HPDE6-E6E7 (cell line): ENCODE results near the gene PTPRM.

ENCODE experiments used
- DNase-seq: peaks from one replicate; pipeline ENCODE4 v3.0.0; 2011; ENCODE audit warnings: missing footprints; ENCODE audit errors: extremely low spot score

PTPRM gene

GRCh38 chr18:7626922-7627440 lies 59.9 kb downstream of the PTPRM start:
- no peak for DNase-seq

GRCh38 chr18:7629416-7629815 lies 62.3 kb downstream of the PTPRM start:
- no peak for DNase-seq

- no peak for DNase-seq
These were observed 63.8 kb downstream of the PTPRM start for GRCh38 chr18:7630731-7631442.

GRCh38 chr18:7632152-7633098 lies 65.3 kb downstream of the PTPRM start:
- no peak for DNase-seq

GRCh38 chr18:7633171-7633570 lies 66.1 kb downstream of the PTPRM start:
- no peak for DNase-seq

- no peak for DNase-seq
These were observed 68.8 kb downstream of the PTPRM start for GRCh38 chr18:7635948-7636347.

GRCh38 chr18:7637269-7637668 lies 70.2 kb downstream of the PTPRM start:
- DNase-seq: no peak

GRCh38 chr18:7638321-7638720 lies 71.2 kb downstream of the PTPRM start:
- DNase-seq: no peak

- DNase-seq: no peak
These were observed 74.7 kb downstream of the PTPRM start for GRCh38 chr18:7641813-7642212.

GRCh38 chr18:7642331-7642890 lies 75.3 kb downstream of the PTPRM start:
- DNase-seq: no peak

GRCh38 chr18:7645756-7646155 lies 78.6 kb downstream of the PTPRM start:
- no peak for DNase-seq

GRCh38 chr18:7646174-7646886 lies 79.2 kb downstream of the PTPRM start:
- DNase-seq: no peak

- no peak for DNase-seq
These were observed 80.4 kb downstream of the PTPRM start for GRCh38 chr18:7647500-7647899.

GRCh38 chr18:7657050-7657449 lies 89.9 kb downstream of the PTPRM start:
- no peak for DNase-seq

- no peak for DNase-seq
These were observed 90.8 kb downstream of the PTPRM start for GRCh38 chr18:7657937-7658336.

- no peak for DNase-seq
These were observed 91.6 kb downstream of the PTPRM start for GRCh38 chr18:7658701-7659100.

- DNase-seq: no peak
These were observed 94.1 kb downstream of the PTPRM start for GRCh38 chr18:7661207-7661606.

GRCh38 chr18:7662866-7663265 lies 95.8 kb downstream of the PTPRM start:
- DNase-seq: no peak

GRCh38 chr18:7663366-7664312 lies 96.5 kb downstream of the PTPRM start:
- no peak for DNase-seq

GRCh38 chr18:7666195-7666776 lies 99.2 kb downstream of the PTPRM start:
- no peak for DNase-seq
